OCI-LY7 (cell line): Measurements from ENCODE around the gene NDUFB5. TPM values are rescaled to one million over a fixed set of nuclear protein-coding genes. Genes with fewer than 3 reads are reported as not detected.

Experiments
- BruUV-seq: library from RNA; stranded (reverse); fragments of 400-500 nt; replicated peaks from 2 replicates; lab custom pipeline; 2021; lab: Mats Ljungman, UMichigan
- CTCF ChIA-PET: fragments of 300-600 bp; sonication (Branson Sonifier 250); formaldehyde crosslinking; loops from one replicate; lab custom pipeline; 2022; ENCODE audit warnings: antibody characterized with exemption; ENCODE audit not compliant: unreplicated experiment; lab: Charles Lee
- POLR2A ChIA-PET: fragments of 300-600 bp; sonication (Branson Sonifier 250); formaldehyde crosslinking; loops from one replicate; lab custom pipeline; 2022; ENCODE audit warnings: antibody characterized with exemption; lab: Charles Lee
- DNase-seq: peaks from one replicate; pipeline ENCODE4 v3.0.0-alpha.2; 2015; ENCODE audit warnings: low spot score
- H2AFZ ChIP-seq: fragments of 200-600 bp; sonication (generic), shearing (Covaris generic); 2 replicates; pipeline ENCODE4 v1.6.1; 2014; ENCODE audit warnings: mild to moderate bottlenecking, antibody characterized with exemption, low read length, moderate library complexity
- H3K27ac ChIP-seq: fragments of 200-600 bp; sonication (generic); 2 replicates; pipeline ENCODE4 v1.5.1; 2014; ENCODE audit warnings: mixed run types, low read depth, mild to moderate bottlenecking, moderate library complexity, low read length, inconsistent platforms; ENCODE audit not compliant: poor library complexity, severe bottlenecking
- H3K36me3 ChIP-seq: fragments of 200-600 bp; sonication (generic); 2 replicates; pipeline ENCODE4 v1.6.1; 2014; ENCODE audit warnings: mild to moderate bottlenecking, antibody characterized with exemption, low read length, moderate library complexity, mixed read lengths; ENCODE audit not compliant: insufficient read depth
- H3K4me1 ChIP-seq: fragments of 200-600 bp; sonication (generic); 2 replicates; pipeline ENCODE4 v1.5.1; 2014; ENCODE audit warnings: mild to moderate bottlenecking, low read length; ENCODE audit not compliant: insufficient read depth, poor library complexity, severe bottlenecking
- H3K4me2 ChIP-seq: fragments of 200-600 bp; sonication (generic); 2 replicates; pipeline ENCODE4 v1.6.1; 2014; ENCODE audit warnings: mild to moderate bottlenecking, low read length
- H3K4me3 ChIP-seq: fragments of 200-600 bp; sonication (generic); 2 replicates; pipeline ENCODE4 v1.5.1; 2014; ENCODE audit warnings: mild to moderate bottlenecking, low read depth, low read length; ENCODE audit not compliant: poor library complexity, severe bottlenecking
- H3K79me2 ChIP-seq: fragments of 200-600 bp; sonication (generic); 2 replicates; pipeline ENCODE4 v1.6.1; 2016; ENCODE audit warnings: low read depth, mild to moderate bottlenecking, low read length, moderate library complexity, mixed read lengths; ENCODE audit not compliant: insufficient read depth
- H3K9me2 ChIP-seq: fragments of 200-600 bp; sonication (generic); 2 replicates; pipeline ENCODE4 v1.6.1; 2016; ENCODE audit warnings: mild to moderate bottlenecking, low read length, mixed read lengths; ENCODE audit not compliant: insufficient read depth
- H3K9me3 ChIP-seq: fragments of 200-600 bp; sonication (generic); 2 replicates; pipeline ENCODE4 v1.6.1; 2014; ENCODE audit warnings: mild to moderate bottlenecking, mixed run types, low read length, mixed read lengths
- H4K20me1 ChIP-seq: fragments of 200-600 bp; sonication (generic); 2 replicates; pipeline ENCODE4 v1.6.1; 2014; ENCODE audit warnings: mild to moderate bottlenecking, antibody characterized with exemption, low read length, moderate library complexity, mixed read lengths; ENCODE audit not compliant: insufficient read depth
- EZH2phosphoT487 ChIP-seq: fragments of 200-600 bp; sonication (generic); IDR thresholded peaks from 2 replicates; pipeline ENCODE4 v1.6.1; 2018; ENCODE audit warnings: low read depth, borderline replicate concordance, mild to moderate bottlenecking, mixed run types, antibody characterized with exemption, low read length, moderate library complexity, mixed read lengths
- intact Hi-C: fragments of 100-400 bp; cut with micrococcal nuclease; formaldehyde crosslinking; loops from one replicate; pipeline ENCODE4 v1.10.0; 2022; ENCODE audit not compliant: unreplicated experiment
- total RNA-seq, 2 experiments: library from RNA; depleted of rRNA in 1 of 2; stranded (reverse); fragments of >200 nt in 1 of 2; shearing (Covaris generic) in 1 of 2; gene quantifications; 2 replicates each; pipeline ENCODE4 v1.2.3, GENCODE V29; 2014 to 2022
- TF ChIP-seq, protein P1 (sequence below): fragments of 200-600 bp; sonication (generic); conservative IDR thresholded peaks from 2 replicates; pipeline ENCODE4 v1.5.1; 2014; ENCODE audit warnings: mild to moderate bottlenecking, antibody characterized with exemption, low read length, moderate library complexity, mixed read lengths

NDUFB5 gene
- total RNA-seq, 2 experiments from 2014 or later: 81.5 to 112 TPM

- Histone ChIP-seq H3K4me1 (no peaks in the 10 kb centered on the region), H3K27ac (no peak overlapping the region), H3K36me3 (peaks cover 20% of the 10 kb centered on the region), H2AFZ (no peak overlapping the region), H3K4me2 (no peak overlapping the region), H3K9me2 (no peaks in the 10 kb centered on the region), H4K20me1 (peaks cover 8% of the 10 kb centered on the region), H3K79me2 (peaks cover 99% of the 10 kb centered on the region), H3K9me3 (no peaks in the 10 kb centered on the region), H3K4me3 (no peak overlapping the region)
- CTCF ChIA-PET: no interaction called here
- intact Hi-C loops: no loop called here
- no peak for DNase-seq
- BruUV-seq: TSS peak; percentile 14
- POLR2A ChIA-PET: interaction anchor here (0.9 to 2.2 kb wide), 3 partner anchors 9 to 21 kb away, joined by 3 to 7 read pairs (median 3); no protein-coding TSS in a partner anchor
- TF ChIP-seq, protein P1, sequence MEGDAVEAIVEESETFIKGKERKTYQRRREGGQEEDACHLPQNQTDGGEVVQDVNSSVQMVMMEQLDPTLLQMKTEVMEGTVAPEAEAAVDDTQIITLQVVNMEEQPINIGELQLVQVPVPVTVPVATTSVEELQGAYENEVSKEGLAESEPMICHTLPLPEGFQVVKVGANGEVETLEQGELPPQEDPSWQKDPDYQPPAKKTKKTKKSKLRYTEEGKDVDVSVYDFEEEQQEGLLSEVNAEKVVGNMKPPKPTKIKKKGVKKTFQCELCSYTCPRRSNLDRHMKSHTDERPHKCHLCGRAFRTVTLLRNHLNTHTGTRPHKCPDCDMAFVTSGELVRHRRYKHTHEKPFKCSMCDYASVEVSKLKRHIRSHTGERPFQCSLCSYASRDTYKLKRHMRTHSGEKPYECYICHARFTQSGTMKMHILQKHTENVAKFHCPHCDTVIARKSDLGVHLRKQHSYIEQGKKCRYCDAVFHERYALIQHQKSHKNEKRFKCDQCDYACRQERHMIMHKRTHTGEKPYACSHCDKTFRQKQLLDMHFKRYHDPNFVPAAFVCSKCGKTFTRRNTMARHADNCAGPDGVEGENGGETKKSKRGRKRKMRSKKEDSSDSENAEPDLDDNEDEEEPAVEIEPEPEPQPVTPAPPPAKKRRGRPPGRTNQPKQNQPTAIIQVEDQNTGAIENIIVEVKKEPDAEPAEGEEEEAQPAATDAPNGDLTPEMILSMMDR: no peak
- TF ChIP-seq EZH2phosphoT487: no peak
Measured at GRCh38 chr3:179671309-179671708, 66.7 kb downstream of the NDUFB5 start.

- no peaks in the 10 kb centered on the region for H3K9me3 ChIP-seq
- no peak overlapping the region for H3K4me2 ChIP-seq
- H3K79me2 ChIP-seq: peaks cover 98% of the 10 kb centered on the region
- no peak for TF ChIP-seq EZH2phosphoT487
- TF ChIP-seq, protein P1: no peak
- intact Hi-C loops: no loop called here
- DNase-seq: no peak
- peaks cover 20% of the 10 kb centered on the region for H3K36me3 ChIP-seq
- ChIA-PET POLR2A (interaction anchor here (0.9 to 2.2 kb wide), 3 partner anchors 10 to 21 kb away, joined by 3 to 7 read pairs (median 3); no protein-coding TSS in a partner anchor), CTCF (no interaction called here)
- no peak overlapping the region for H3K27ac ChIP-seq
- H2AFZ ChIP-seq: no peak overlapping the region
- no peak overlapping the region for H3K4me3 ChIP-seq
- BruUV-seq: no TSS peak
- H4K20me1 ChIP-seq: peaks cover 12% of the 10 kb centered on the region
- no peaks in the 10 kb centered on the region for H3K4me1 ChIP-seq
- H3K9me2 ChIP-seq: no peaks in the 10 kb centered on the region
Measured at GRCh38 chr3:179671747-179672242, 67.2 kb downstream of the NDUFB5 start.

DNA sequence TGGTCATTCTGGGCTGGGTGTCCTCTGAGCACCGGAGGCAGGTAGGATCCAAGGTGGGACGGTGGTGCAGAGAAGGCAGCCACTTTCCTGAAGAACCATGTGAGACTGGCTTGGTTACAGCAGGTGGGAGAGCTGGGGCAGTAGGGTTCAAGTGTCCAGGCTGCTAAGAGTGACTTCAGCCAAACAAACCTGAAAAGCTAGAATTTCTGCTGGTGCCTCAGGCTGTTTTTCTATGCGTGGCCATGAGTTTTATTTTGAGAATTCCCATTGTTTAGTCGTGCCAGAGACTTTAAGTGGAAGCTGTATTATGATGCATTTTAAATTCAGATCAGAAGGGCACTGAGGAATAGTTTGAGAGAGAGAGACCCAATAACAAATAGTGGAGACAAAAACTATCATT is 68.3 kb downstream of the NDUFB5 start:
- Histone ChIP-seq H3K4me3 (no peak overlapping the region), H4K20me1 (peaks cover 12% of the 10 kb centered on the region), H3K36me3 (peaks cover 20% of the 10 kb centered on the region), H3K79me2 (peaks cover 98% of the 10 kb centered on the region), H3K4me1 (no peaks in the 10 kb centered on the region), H2AFZ (no peak overlapping the region), H3K4me2 (no peak overlapping the region), H3K27ac (no peak overlapping the region), H3K9me3 (no peaks in the 10 kb centered on the region), H3K9me2 (no peaks in the 10 kb centered on the region)
- no TSS peak for BruUV-seq
- intact Hi-C loops: no loop called here
- ChIA-PET POLR2A (interaction anchor here (1.6 kb wide), 1 partner anchor 12 kb away, joined by 6 read pairs; no protein-coding TSS in a partner anchor), CTCF (no interaction called here)
- DNase-seq: no peak
- no peak for TF ChIP-seq EZH2phosphoT487
- TF ChIP-seq, protein P1: no peak
